Ascending aorta (tissue), 2 donors: ENCODE results near the gene DENND5B. TPM values are rescaled to one million over a fixed set of nuclear protein-coding genes. Genes with fewer than 3 reads are reported as not detected.

Experiments used
- DNase-seq, 2 donors: peaks; one replicate each; pipeline ENCODE4 v3.0.0-alpha.2; 2019; ENCODE audit warnings: low spot score in 2 of 2
- H3K27ac ChIP-seq, 2 donors: fragments of 200-600 bp; sonication (generic); one replicate each; pipeline ENCODE4 v1.5.1; 2016 to 2017; ENCODE audit warnings: mild to moderate bottlenecking in 1 of 2
- H3K27me3 ChIP-seq: fragments of 200-600 bp; sonication (generic); one replicate; pipeline ENCODE4 v1.5.1; 2017
- H3K36me3 ChIP-seq, 2 donors: fragments of 200-600 bp; sonication (generic); one replicate each; pipeline ENCODE4 v1.5.1; 2016
- H3K4me1 ChIP-seq, 2 donors: fragments of 200-600 bp; sonication (generic); one replicate each; pipeline ENCODE4 v1.5.1; 2016 to 2017; ENCODE audit warnings: mild to moderate bottlenecking in 1 of 2
- H3K4me3 ChIP-seq, 2 donors: fragments of 200-600 bp; sonication (generic); one replicate each; pipeline ENCODE4 v1.5.1; 2016 to 2017; ENCODE audit warnings: mild to moderate bottlenecking in 1 of 2
- H3K9me3 ChIP-seq, 2 donors: fragments of 200-600 bp; sonication (generic); one replicate each; pipeline ENCODE4 v1.5.1; 2016
- intact Hi-C: fragments of 100-400 bp; cut with DNase I; formaldehyde crosslinking; loops from one replicate; pipeline ENCODE4 v1.15.1; 2023
- total RNA-seq: library from RNA; depleted of rRNA; stranded (reverse); fragments of >200 nt; gene quantifications from one replicate; pipeline ENCODE4 v1.1.0, GENCODE V29; 2016
- TF ChIP-seq, protein P1 (sequence below), 3 experiments: fragments of 200-600 bp in 2 of 3; fragments of 450-650 bp in 1 of 3; sonication (generic) in 2 of 3; IDR thresholded peaks; one replicate each; pipeline ENCODE4 v1.5.1; 2016 to 2019; ENCODE audit warnings: antibody characterized with exemption in 3 of 3, mild to moderate bottlenecking in 1 of 3, moderate library complexity in 1 of 3

DENND5B gene
- total RNA-seq, 1 donor from 2014 or later = 4.7 TPM

- Histone ChIP-seq H3K4me3 (no peak overlapping the region), H3K36me3 (no peaks in the 10 kb centered on the region), H3K9me3 (no peaks in the 10 kb centered on the region), H3K4me1 (peaks cover 0 to 4% of the 10 kb centered on the region in 2 donors), H3K27me3 (no peaks in the 10 kb centered on the region), H3K27ac (no peak overlapping the region)
- no peak for DNase-seq
- intact Hi-C loops = no loop called here
- TF ChIP-seq, protein P1, sequence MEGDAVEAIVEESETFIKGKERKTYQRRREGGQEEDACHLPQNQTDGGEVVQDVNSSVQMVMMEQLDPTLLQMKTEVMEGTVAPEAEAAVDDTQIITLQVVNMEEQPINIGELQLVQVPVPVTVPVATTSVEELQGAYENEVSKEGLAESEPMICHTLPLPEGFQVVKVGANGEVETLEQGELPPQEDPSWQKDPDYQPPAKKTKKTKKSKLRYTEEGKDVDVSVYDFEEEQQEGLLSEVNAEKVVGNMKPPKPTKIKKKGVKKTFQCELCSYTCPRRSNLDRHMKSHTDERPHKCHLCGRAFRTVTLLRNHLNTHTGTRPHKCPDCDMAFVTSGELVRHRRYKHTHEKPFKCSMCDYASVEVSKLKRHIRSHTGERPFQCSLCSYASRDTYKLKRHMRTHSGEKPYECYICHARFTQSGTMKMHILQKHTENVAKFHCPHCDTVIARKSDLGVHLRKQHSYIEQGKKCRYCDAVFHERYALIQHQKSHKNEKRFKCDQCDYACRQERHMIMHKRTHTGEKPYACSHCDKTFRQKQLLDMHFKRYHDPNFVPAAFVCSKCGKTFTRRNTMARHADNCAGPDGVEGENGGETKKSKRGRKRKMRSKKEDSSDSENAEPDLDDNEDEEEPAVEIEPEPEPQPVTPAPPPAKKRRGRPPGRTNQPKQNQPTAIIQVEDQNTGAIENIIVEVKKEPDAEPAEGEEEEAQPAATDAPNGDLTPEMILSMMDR (IDR thresholded peaks at IDR 0.05) = no peak
Observed at GRCh38 chr12:31567029-31567428, 23.9 kb downstream of the DENND5B start.

DNA sequence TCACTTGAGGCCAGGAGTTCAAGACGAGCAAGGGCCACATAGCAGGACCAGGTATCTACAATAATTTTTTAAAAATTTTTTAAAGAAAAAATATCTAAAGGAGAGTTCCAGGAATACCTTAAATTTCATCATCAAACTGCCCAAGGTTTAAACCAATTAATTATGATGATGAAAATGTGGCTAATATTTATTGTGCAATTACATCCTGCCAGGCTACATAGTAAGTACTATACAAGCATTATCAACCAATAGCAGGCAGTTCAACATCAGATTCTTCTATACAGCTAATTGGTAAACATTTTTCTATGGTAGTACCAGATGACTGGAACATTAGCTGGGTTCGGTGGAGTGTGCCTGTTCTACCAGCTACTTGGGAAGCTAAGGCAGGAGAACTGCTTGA, 24.4 kb downstream of the DENND5B start:
- no peak overlapping the region for H3K4me3 ChIP-seq
- no peak for DNase-seq
- H3K4me1 ChIP-seq = peaks cover 0 to 4% of the 10 kb centered on the region in 2 donors
- no peaks in the 10 kb centered on the region for H3K9me3 ChIP-seq
- no peaks in the 10 kb centered on the region for H3K27me3 ChIP-seq
- H3K27ac ChIP-seq = no peak overlapping the region
- TF ChIP-seq, protein P1 (IDR thresholded peaks at IDR 0.05) = no peak
- intact Hi-C loops = no loop called here
- no peaks in the 10 kb centered on the region for H3K36me3 ChIP-seq

DNA sequence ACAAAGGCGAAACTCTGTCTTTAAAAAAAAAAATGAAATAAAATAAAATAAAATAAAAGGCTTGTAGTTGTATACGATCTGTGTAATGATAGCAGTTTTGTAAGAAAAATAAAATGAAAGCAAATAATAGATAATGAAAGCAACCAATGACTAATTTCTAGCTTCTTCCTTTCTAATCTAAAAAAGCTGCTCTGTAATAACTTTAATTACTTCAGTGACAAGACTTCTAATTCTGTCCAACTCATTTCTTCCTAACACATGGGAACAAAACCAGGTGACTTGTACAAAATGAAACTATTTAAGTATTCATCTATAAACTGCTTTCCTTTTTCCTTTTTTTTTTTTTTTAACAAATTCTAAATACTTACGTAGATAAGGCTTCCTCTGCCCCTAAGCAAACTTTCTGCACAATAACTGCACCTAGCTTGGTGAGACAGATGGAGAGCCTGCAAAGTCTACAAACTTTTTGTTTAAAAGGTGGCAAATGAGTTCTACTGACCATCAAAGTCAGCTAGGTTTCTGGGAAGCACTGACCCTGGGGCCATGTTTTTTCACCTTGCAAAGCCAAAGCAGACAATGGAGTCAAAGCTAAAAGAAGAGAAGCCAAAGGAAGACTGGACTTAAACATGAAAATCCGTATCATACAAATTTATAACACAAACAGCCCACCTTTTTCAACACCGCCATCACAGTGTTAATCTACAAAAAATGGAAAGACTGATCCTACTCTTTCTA, 28.2 kb downstream of the DENND5B start:
- no peak for DNase-seq
- Histone ChIP-seq H3K36me3 (no peaks in the 10 kb centered on the region), H3K4me1 (no peaks in the 10 kb centered on the region), H3K27ac (no peak overlapping the region), H3K4me3 (no peak overlapping the region), H3K27me3 (no peaks in the 10 kb centered on the region), H3K9me3 (no peaks in the 10 kb centered on the region)
- intact Hi-C loops = no loop called here
- TF ChIP-seq, protein P1 (IDR thresholded peaks at IDR 0.05) = no peak

DNA sequence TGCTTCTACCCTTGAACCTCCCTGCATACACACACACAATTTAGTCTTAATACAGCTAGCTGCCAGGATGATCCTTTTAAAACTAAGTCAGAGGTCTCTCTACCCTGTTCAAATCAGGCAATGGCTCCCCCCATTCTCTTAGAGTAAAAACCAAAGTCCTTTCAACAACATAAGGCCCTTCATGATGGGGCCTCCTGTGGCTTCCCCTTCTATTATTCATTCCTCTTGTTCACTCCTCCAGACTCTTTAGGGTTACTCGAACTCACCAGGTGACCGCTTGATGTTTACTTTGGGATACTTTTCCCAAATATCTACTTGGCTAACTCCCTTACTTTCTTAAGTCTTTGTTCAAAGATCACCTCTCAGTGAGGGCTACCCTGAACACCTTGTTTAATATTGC, 30.4 kb downstream of the DENND5B start:
- Histone ChIP-seq H3K27ac (no peak overlapping the region), H3K36me3 (no peaks in the 10 kb centered on the region), H3K4me3 (no peak overlapping the region), H3K27me3 (no peaks in the 10 kb centered on the region), H3K9me3 (no peaks in the 10 kb centered on the region), H3K4me1 (no peaks in the 10 kb centered on the region)
- no peak for DNase-seq
- TF ChIP-seq, protein P1 (IDR thresholded peaks at IDR 0.05) = no peak
- intact Hi-C loops = no loop called here

DNA sequence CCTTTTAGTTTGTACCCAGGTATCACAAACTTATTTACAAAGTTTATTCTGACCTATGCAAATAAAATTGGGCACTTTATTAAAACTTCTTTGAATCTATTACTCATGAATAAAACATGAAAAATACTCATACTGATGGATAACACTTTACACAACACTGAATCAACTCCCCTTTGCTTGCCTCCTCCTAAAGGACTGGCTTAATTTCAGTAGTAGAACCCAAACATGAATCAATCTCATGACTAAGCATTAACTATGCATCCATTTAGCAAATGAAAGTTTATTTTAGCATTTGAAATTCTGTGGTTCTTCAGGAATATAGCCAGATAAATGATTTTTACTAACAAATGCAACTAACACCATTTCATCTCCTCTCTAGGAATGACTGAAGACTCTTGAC, 32.4 kb downstream of the DENND5B start:
- H3K4me3 ChIP-seq = no peak overlapping the region
- TF ChIP-seq, protein P1 (IDR thresholded peaks at IDR 0.05) = no peak
- no peak for DNase-seq
- H3K4me1 ChIP-seq = no peaks in the 10 kb centered on the region
- H3K27ac ChIP-seq = no peak overlapping the region
- H3K27me3 ChIP-seq = no peaks in the 10 kb centered on the region
- intact Hi-C loops = no loop called here
- no peaks in the 10 kb centered on the region for H3K36me3 ChIP-seq
- no peaks in the 10 kb centered on the region for H3K9me3 ChIP-seq
